BLaER1 treated with 17β-estradiol and CSF1 and Interleukin-3, amounts not matched to agents 10 nM and 100 nM (cell line): Measurements from ENCODE around the gene MARCO.

ENCODE experiments used
- H3K27ac ChIP-seq, 11 experiments: shearing (Covaris generic); formaldehyde crosslinking; 2 replicates each; pipeline ENCODE4 v1.8.1; 2022
- H3K27me3 ChIP-seq, 11 experiments: shearing (Covaris generic); formaldehyde crosslinking; 2 replicates each; pipeline ENCODE4 v1.8.1; 2022
- H3K36me3 ChIP-seq, 11 experiments: shearing (Covaris generic); formaldehyde crosslinking; 2 replicates each; pipeline ENCODE4 v1.8.1; 2022
- H3K4me1 ChIP-seq, 10 experiments: shearing (Covaris generic); formaldehyde crosslinking; 2 replicates each; pipeline ENCODE4 v1.8.1; 2022
- H3K4me2 ChIP-seq, 11 experiments: shearing (Covaris generic); formaldehyde crosslinking; 2 replicates each; pipeline ENCODE4 v1.8.1; 2022
- H3K4me3 ChIP-seq, 10 experiments: shearing (Covaris generic); formaldehyde crosslinking; 2 replicates each; pipeline ENCODE4 v1.8.1; 2022
- H3K9ac ChIP-seq, 11 experiments: shearing (Covaris generic); formaldehyde crosslinking; 2 replicates each; pipeline ENCODE4 v1.8.1; 2022
- H3K9me3 ChIP-seq, 11 experiments: shearing (Covaris generic); formaldehyde crosslinking; replicated peaks in 1 of 11; 2 replicates each; pipeline ENCODE4 v1.8.1; 2022
- H4K20me1 ChIP-seq, 11 experiments: shearing (Covaris generic); formaldehyde crosslinking; 2 replicates each; pipeline ENCODE4 v1.8.1; 2022
- Cebpa-rat ChIP-seq, 11 experiments: shearing (Covaris generic); IDR thresholded peaks; 2 replicates each; pipeline ENCODE4 v1.8.1; 2022

The MARCO gene

DNA sequence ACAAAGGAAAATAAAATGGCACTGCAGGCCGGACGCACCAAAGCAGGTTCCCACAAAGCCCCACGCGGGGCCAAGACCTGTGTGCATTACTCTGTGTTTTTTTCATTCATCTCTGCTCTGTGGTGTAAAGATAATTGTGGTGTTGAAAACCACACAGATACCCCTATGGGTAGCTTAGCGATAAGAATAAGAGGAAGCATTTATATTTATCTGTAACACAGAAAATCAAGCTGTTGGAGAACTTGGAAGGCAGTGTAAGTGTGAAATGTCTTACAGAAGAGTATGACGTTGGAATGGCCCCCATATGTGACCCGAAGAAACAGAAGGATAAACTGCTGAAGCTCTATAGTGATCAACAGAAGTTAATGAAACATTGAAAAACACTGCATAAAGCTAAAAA, 20.3 kb upstream of the MARCO start:
- peak overlapping the region in 6 of 11 experiments; percentile 4 to 79 (median 57); a peak in 10 of 22 replicates for H3K4me2 ChIP-seq
- no peaks in the 10 kb centered on the region for H3K9me3 ChIP-seq
- no peaks in the 10 kb centered on the region for H4K20me1 ChIP-seq
- H3K4me3 ChIP-seq: no peak overlapping the region
- H3K27ac ChIP-seq: peak overlapping the region in 1 of 11 experiments; percentile 2; a peak in 1 of 22 replicates
- no peaks in the 10 kb centered on the region for H3K27me3 ChIP-seq
- H3K9ac ChIP-seq: no peak overlapping the region
- TF ChIP-seq Cebpa-rat (IDR thresholded peaks at IDR 0.05): no peak
- no peaks in the 10 kb centered on the region for H3K36me3 ChIP-seq
- peaks cover 0 to 80% (median 7%) of the 10 kb centered on the region in 10 experiments; a peak in 9 of 20 replicates for H3K4me1 ChIP-seq

DNA sequence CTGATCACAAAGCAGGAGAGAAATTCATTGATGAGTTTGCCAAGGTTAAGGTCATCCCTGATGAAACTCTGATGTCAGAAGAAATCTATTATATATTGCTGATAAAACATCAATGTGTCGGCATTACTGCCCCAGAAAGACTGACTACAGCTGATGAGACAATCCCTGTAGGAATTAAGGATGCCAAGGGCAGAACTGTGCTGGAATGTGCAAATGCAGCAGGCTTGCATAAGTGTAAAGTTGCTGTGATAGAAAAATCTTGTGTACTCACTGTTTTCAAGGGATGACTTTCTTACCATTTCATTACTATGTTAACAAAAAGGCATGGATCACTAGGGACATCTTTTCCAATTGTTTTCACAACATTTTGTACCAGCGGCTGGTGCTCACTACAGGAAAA, 19.7 kb upstream of the MARCO start:
- Histone ChIP-seq H3K4me3 (no peak overlapping the region), H3K27ac (0 out of 22 replicates have a peak overlapping the region, but pooled peaks of 1 of the 11 experiments have one; percentile 2), H4K20me1 (no peaks in the 10 kb centered on the region), H3K9me3 (no peaks in the 10 kb centered on the region), H3K4me1 (peaks cover 0 to 80% (median 7%) of the 10 kb centered on the region in 10 experiments; a peak in 9 of 20 replicates), H3K9ac (no peak overlapping the region), H3K4me2 (peak overlapping the region in 4 of 11 experiments; percentile 47 to 79 (median 72); a peak in 5 of 22 replicates), H3K36me3 (no peaks in the 10 kb centered on the region), H3K27me3 (no peaks in the 10 kb centered on the region)
- TF ChIP-seq Cebpa-rat (IDR thresholded peaks at IDR 0.05): no peak

DNA sequence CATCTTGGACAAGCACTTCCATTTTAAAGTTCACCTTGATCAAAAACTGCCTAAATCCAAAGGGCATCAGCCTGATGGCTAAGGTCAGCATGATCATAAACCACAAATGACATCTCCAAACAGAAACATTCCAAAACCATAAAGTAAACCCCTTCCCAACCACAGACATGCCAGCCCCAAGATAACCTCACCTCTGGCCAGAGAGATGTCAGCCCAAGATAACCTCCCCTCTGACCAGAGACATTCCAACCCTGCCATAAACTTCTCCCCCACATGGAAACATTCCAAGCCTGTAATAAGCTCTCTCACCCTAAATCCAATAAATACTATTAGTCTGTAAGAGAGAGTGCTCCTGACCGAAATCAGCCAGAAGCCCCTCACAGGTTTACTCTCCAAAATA, 18.6 kb upstream of the MARCO start:
- Histone ChIP-seq H3K27ac (peak overlapping the region in 1 of 11 experiments; percentile 21; a peak in 1 of 22 replicates), H4K20me1 (no peaks in the 10 kb centered on the region), H3K9me3 (no peaks in the 10 kb centered on the region), H3K9ac (no peak overlapping the region), H3K4me1 (peaks cover 0 to 74% (median 7%) of the 10 kb centered on the region in 10 experiments; a peak in 9 of 20 replicates), H3K4me2 (peak overlapping the region in 3 of 11 experiments; percentile 19 to 79 (median 78); a peak in 5 of 22 replicates), H3K4me3 (no peak overlapping the region), H3K27me3 (no peaks in the 10 kb centered on the region), H3K36me3 (no peaks in the 10 kb centered on the region)
- no peak for TF ChIP-seq Cebpa-rat (IDR thresholded peaks at IDR 0.05)

DNA sequence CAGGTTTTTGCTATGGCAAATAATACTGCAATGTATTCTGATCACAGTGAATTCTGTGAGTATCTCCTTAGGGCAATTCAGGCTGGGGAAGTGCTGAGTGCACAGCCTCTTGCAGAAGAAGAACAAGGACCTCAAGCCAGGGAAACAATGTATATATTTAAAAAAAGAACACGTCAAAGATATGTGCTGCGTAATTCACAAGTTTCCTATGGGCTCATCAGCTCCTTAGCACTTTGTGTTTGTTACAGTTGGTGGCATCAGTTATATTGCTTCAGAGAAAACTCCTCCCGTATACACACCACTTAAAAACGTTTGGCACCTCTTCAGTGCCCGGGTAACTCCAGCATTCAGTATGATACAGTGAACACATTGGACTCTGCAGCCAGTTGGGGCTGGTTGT, 16.5 kb upstream of the MARCO start:
- Histone ChIP-seq H3K4me2 (peak overlapping the region in 4 of 11 experiments; percentile 55 to 83 (median 78); a peak in 8 of 22 replicates), H3K36me3 (no peaks in the 10 kb centered on the region), H3K27ac (peak overlapping the region in 3 of 11 experiments; percentile 49 to 85 (median 70); a peak in 6 of 22 replicates), H3K4me1 (peaks cover 0 to 89% (median 7%) of the 10 kb centered on the region in 10 experiments; a peak in 9 of 20 replicates), H3K4me3 (no peak overlapping the region), H4K20me1 (no peaks in the 10 kb centered on the region), H3K9me3 (peaks cover 0 to 13% (median 0%) of the 10 kb centered on the region in 11 experiments; a peak in 5 of 22 replicates), H3K9ac (peak overlapping the region in 2 of 11 experiments; percentile 42 to 52; a peak in 3 of 22 replicates), H3K27me3 (no peaks in the 10 kb centered on the region)
- TF ChIP-seq Cebpa-rat (IDR thresholded peaks at IDR 0.05): no peak

DNA sequence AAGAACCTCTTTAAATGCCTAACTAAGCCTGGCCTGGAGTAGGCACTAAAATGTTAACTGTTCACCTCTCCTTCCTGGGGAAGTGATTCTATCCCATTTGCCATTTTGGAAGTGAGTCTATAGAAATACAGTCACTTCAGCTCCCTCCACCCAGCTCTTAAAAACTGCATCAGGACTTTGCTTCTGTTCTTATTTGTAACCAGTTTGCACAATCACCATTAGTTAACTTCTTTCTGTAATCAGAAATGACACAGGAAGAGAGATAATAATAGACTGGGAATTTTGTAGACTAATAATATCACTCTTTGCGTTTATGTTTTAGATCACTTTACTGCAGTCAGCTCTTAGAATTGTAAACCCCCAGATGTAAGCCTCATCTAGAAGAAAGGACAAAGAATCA, 16.0 kb upstream of the MARCO start:
- no peak for TF ChIP-seq Cebpa-rat (IDR thresholded peaks at IDR 0.05)
- Histone ChIP-seq H3K4me2 (peak overlapping the region in 4 of 11 experiments; percentile 55 to 83 (median 78); a peak in 8 of 22 replicates), H3K27me3 (no peaks in the 10 kb centered on the region), H3K36me3 (no peaks in the 10 kb centered on the region), H3K4me3 (no peak overlapping the region), H3K9ac (peak overlapping the region in 3 of 11 experiments; percentile 22 to 74 (median 57); a peak in 4 of 22 replicates), H4K20me1 (no peaks in the 10 kb centered on the region), H3K9me3 (peaks cover 0 to 18% (median 0%) of the 10 kb centered on the region in 11 experiments; a peak in 5 of 22 replicates), H3K4me1 (peaks cover 0 to 90% (median 7%) of the 10 kb centered on the region in 10 experiments; a peak in 9 of 20 replicates), H3K27ac (peak overlapping the region in 3 of 11 experiments; percentile 57 to 85 (median 70); a peak in 5 of 22 replicates)

DNA sequence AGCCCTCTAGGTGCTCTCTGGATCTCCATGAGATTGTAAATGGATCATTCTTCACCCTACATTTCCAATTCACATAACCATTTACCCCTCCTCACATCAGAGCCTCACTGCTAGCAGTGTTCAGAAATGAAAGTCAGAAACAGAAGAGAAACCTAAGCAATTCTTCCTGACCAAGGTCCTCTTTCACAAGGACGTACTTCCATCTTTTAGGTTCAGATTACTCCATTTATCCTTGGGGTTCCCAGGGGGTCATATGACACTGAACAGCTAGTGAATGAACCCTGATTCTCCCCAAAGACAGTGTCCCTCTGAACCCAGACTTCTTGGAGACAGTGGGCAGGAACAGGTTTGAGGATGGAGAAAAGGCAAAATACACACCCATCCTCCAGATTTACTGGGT, 12.9 kb upstream of the MARCO start:
- no peak overlapping the region for H3K4me3 ChIP-seq
- no peak overlapping the region for H3K9ac ChIP-seq
- H3K27me3 ChIP-seq: no peaks in the 10 kb centered on the region
- peaks cover 0 to 69% (median 0%) of the 10 kb centered on the region in 10 experiments; a peak in 7 of 20 replicates for H3K4me1 ChIP-seq
- H3K4me2 ChIP-seq: peak overlapping the region in 4 of 11 experiments; percentile 23 to 69 (median 50); a peak in 7 of 22 replicates
- no peaks in the 10 kb centered on the region for H4K20me1 ChIP-seq
- H3K36me3 ChIP-seq: no peaks in the 10 kb centered on the region; a peak in 1 of 22 replicates
- H3K9me3 ChIP-seq: peaks cover 15 to 48% (median 19%) of the 10 kb centered on the region in 11 experiments
- TF ChIP-seq Cebpa-rat (IDR thresholded peaks at IDR 0.05): no peak
- H3K27ac ChIP-seq: peak overlapping the region in 2 of 11 experiments; percentile 31 to 57; a peak in 3 of 22 replicates

DNA sequence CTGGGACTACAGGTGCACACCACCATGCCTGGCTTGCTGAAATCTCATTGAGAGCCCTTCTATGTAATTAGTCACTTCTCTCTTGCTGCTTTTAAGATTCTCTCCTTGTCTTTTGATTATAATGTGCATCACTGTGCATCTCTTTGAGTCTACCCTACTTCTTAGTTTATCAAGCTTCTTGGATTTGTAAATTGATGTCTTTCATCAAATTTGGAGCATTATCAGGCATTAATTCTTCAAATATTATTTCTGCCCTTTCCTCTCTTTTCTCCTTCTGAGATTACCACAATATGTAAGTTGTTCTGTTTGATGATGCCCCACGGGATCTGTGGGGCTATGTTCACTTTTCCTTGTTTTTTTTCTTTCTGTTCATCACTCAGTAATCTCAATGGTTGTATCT, 9.0 kb upstream of the MARCO start:
- Histone ChIP-seq H3K27ac (no peak overlapping the region), H3K36me3 (no peaks in the 10 kb centered on the region; a peak in 1 of 22 replicates), H3K9ac (no peak overlapping the region), H3K9me3 (peaks cover 18 to 50% (median 23%) of the 10 kb centered on the region in 11 experiments), H3K27me3 (no peaks in the 10 kb centered on the region), H4K20me1 (no peaks in the 10 kb centered on the region), H3K4me2 (no peak overlapping the region), H3K4me1 (peaks cover 0 to 71% (median 5%) of the 10 kb centered on the region in 10 experiments; a peak in 10 of 20 replicates), H3K4me3 (no peak overlapping the region)
- TF ChIP-seq Cebpa-rat (IDR thresholded peaks at IDR 0.05): no peak

DNA sequence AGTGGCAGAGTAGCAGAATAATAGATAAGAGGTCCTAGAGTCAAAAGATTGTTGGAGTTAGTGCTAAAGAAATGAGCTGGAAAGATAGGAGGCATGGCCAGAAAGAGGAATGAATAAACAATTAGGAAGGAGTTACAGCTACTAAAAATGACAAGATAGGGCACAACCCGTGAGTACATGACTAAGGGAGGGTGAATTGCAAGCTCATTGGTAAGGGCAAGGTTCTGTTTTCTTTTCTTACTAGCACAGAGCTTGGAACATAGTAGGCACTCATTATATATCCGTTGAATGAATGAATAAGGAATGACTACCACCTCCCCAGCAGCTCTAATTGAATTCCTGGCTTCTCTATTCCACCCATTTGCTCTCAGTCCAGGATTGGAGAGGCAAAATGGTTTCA, 5.7 kb upstream of the MARCO start:
- Histone ChIP-seq H3K4me2 (peak overlapping the region in 5 of 11 experiments; percentile 37 to 98 (median 87); a peak in 9 of 22 replicates), H3K9ac (peak overlapping the region in 3 of 11 experiments; percentile 30 to 71 (median 42); a peak in 6 of 22 replicates), H3K27me3 (no peaks in the 10 kb centered on the region), H3K36me3 (no peaks in the 10 kb centered on the region; a peak in 1 of 22 replicates), H3K9me3 (peaks cover 18 to 29% (median 23%) of the 10 kb centered on the region in 11 experiments), H3K27ac (peak overlapping the region in 3 of 11 experiments; percentile 70 to 90 (median 82); a peak in 6 of 22 replicates), H3K4me1 (peaks cover 14 to 81% (median 33%) of the 10 kb centered on the region in 10 experiments), H4K20me1 (no peaks in the 10 kb centered on the region), H3K4me3 (no peak overlapping the region)
- no peak for TF ChIP-seq Cebpa-rat (IDR thresholded peaks at IDR 0.05)

DNA sequence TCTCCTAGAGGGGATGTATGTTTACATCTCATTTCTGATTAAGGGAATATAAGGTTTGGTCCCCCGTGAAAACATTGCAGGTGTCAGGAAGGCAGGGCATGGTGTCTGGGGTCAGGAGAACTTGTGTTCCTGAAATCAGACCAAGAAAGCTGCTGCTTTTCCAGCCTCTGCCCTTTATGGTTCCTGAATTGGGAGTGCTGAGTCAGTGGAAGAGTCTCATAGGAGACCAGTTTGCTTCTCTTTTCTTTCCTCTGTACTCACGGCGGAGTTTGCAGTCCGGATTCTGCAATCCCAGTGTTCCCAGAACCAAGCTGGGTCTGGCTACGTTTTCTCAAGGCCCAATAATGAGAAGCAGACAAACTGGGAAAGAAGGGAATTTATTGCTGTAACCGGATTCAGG, 5.1 kb upstream of the MARCO start:
- no peak overlapping the region for H3K4me3 ChIP-seq
- H3K27ac ChIP-seq: peak overlapping the region in 4 of 11 experiments; percentile 8 to 90 (median 76); a peak in 6 of 22 replicates
- no peaks in the 10 kb centered on the region; a peak in 1 of 22 replicates for H3K36me3 ChIP-seq
- H3K4me2 ChIP-seq: peak overlapping the region in 5 of 11 experiments; percentile 37 to 98 (median 87); a peak in 10 of 22 replicates
- no peaks in the 10 kb centered on the region for H3K27me3 ChIP-seq
- H4K20me1 ChIP-seq: no peaks in the 10 kb centered on the region
- peaks cover 14 to 83% (median 39%) of the 10 kb centered on the region in 10 experiments for H3K4me1 ChIP-seq
- TF ChIP-seq Cebpa-rat (IDR thresholded peaks at IDR 0.05): no peak
- H3K9ac ChIP-seq: peak overlapping the region in 3 of 11 experiments; percentile 30 to 71 (median 42); a peak in 6 of 22 replicates
- peaks cover 18 to 23% (median 22%) of the 10 kb centered on the region in 11 experiments for H3K9me3 ChIP-seq
